H1 (cell line): ENCODE data around the gene ORAI1. TPM values are rescaled to one million over a fixed set of nuclear protein-coding genes. Genes with fewer than 3 reads are reported as not detected.

ENCODE experiments used
- CTCF ChIA-PET: fragments of 300-600 bp; sonication (Branson Sonifier 250); formaldehyde crosslinking; loops from one replicate; lab custom pipeline; 2021; ENCODE audit not compliant: partially characterized antibody; lab: Charles Lee
- POLR2A ChIA-PET: fragments of 300-600 bp; sonication (Branson Sonifier 250); formaldehyde crosslinking; loops from one replicate; lab custom pipeline; 2021; ENCODE audit warnings: inconsistent platforms; ENCODE audit not compliant: partially characterized antibody; lab: Charles Lee
- DNase-seq, 2 experiments: peaks; one replicate each; pipeline versions ENCODE4 v3.0.0 to v3.0.0-alpha.2; 2010 to 2022; ENCODE audit warnings: low spot score in 2 of 2, low read depth in 1 of 2, mixed read lengths in 1 of 2
- FAIRE-seq: peaks from 2 replicates; lab custom pipeline; 2011; peaks lifted over from hg19 to GRCh38; lab: Jason Lieb, UNC
- H2AFZ ChIP-seq: 2 replicates; pipeline ENCODE4 v1.8.1; 2012; ENCODE audit warnings: low read length, inconsistent platforms
- H2AK5ac ChIP-seq: 2 replicates; pipeline ENCODE4 v1.6.1; 2013; ENCODE audit warnings: low read depth, low read length
- H2BK120ac ChIP-seq: replicated peaks from 2 replicates; pipeline ENCODE3; 2013; ENCODE audit warnings: low read depth, low read length, inconsistent platforms
- H2BK12ac ChIP-seq: 2 replicates; pipeline ENCODE4 v1.6.1; 2013; ENCODE audit warnings: low read depth, low read length
- H2BK15ac ChIP-seq: 2 replicates; pipeline ENCODE4 v1.6.1; 2013; ENCODE audit warnings: low read length
- H2BK20ac ChIP-seq: 2 replicates; pipeline ENCODE4 v1.6.1; 2013; ENCODE audit warnings: low read length
- H2BK5ac ChIP-seq: 2 replicates; pipeline ENCODE4 v1.6.1; 2013; ENCODE audit warnings: low read depth, low read length
- H3K14ac ChIP-seq: 2 replicates; pipeline ENCODE4 v1.6.1; 2013; ENCODE audit warnings: inconsistent platforms; ENCODE audit not compliant: insufficient read length
- H3K18ac ChIP-seq: 2 replicates; pipeline ENCODE4 v1.6.1; 2013; ENCODE audit warnings: low read length; ENCODE audit errors: extremely low read depth
- H3K23ac ChIP-seq: 2 replicates; pipeline ENCODE4 v1.6.1; 2013; ENCODE audit warnings: inconsistent platforms; ENCODE audit not compliant: insufficient read length
- H3K23me2 ChIP-seq: 2 replicates; pipeline ENCODE4 v1.6.1; 2013; ENCODE audit warnings: low read depth, low read length
- H3K27ac ChIP-seq: 2 replicates; pipeline ENCODE4 v1.6.1; 2011; ENCODE audit warnings: low read depth, low read length, inconsistent platforms
- H3K27me3 ChIP-seq, 4 experiments: replicated peaks in 1 of 4; 1 replicate in 1 of 4; 2 replicates in 3 of 4; pipeline versions ENCODE4 v1.6.1 to v1.8.1; 2011 to 2013; ENCODE audit warnings: low read length in 3 of 4, mild to moderate bottlenecking in 3 of 4, inconsistent platforms in 2 of 4, mixed read lengths in 2 of 4, moderate library complexity in 1 of 4; ENCODE audit not compliant: control insufficient read depth in 3 of 4, insufficient read depth in 3 of 4; ENCODE audit errors: extremely low read depth in 1 of 4
- H3K36me3 ChIP-seq, 4 experiments: 2 replicates each; pipeline versions ENCODE4 v1.6.1 to v1.8.1; 2011 to 2013; ENCODE audit warnings: mild to moderate bottlenecking in 4 of 4, low read length in 3 of 4, moderate library complexity in 2 of 4, control low read depth in 1 of 4, inconsistent platforms in 1 of 4; ENCODE audit not compliant: insufficient read depth in 4 of 4, control insufficient read depth in 2 of 4
- H3K4ac ChIP-seq: replicated peaks from 2 replicates; pipeline ENCODE3; 2013; ENCODE audit warnings: low read length, low read depth, mixed read lengths, inconsistent platforms; ENCODE audit not compliant: insufficient read length
- H3K4me1 ChIP-seq, 4 experiments: replicated peaks in 1 of 4; 1 replicate in 1 of 4; 2 replicates in 3 of 4; pipeline versions ENCODE4 v1.6.1 to v1.8.1; 2011 to 2013; ENCODE audit warnings: low read length in 3 of 4, inconsistent platforms in 2 of 4, mixed read lengths in 1 of 4; ENCODE audit not compliant: insufficient read depth in 4 of 4, control insufficient read depth in 3 of 4
- H3K4me2 ChIP-seq, 2 experiments: 2 replicates each; pipeline versions ENCODE4 v1.6.1 to v1.8.1; 2011 to 2013; ENCODE audit warnings: low read depth in 2 of 2, low read length in 2 of 2, control low read depth in 1 of 2, inconsistent platforms in 1 of 2, mild to moderate bottlenecking in 1 of 2; ENCODE audit not compliant: insufficient read depth in 1 of 2
- H3K4me3 ChIP-seq, 4 experiments: fragments of 200-600, 300-600 bp in 1 of 4; sonication (generic), shearing (Covaris generic), sonication (Bioruptor Twin) in 1 of 4; 2 replicates each; pipeline versions ENCODE4 v1.5.1 to v1.8.1; 2011 to 2016; ENCODE audit warnings: low read length in 4 of 4, low read depth in 3 of 4, control low read depth in 2 of 4, inconsistent platforms in 2 of 4, mild to moderate bottlenecking in 2 of 4, mixed read lengths in 1 of 4, moderate library complexity in 1 of 4; ENCODE audit not compliant: insufficient read depth in 2 of 4; ENCODE audit errors: extremely low read depth in 1 of 4
- H3K56ac ChIP-seq: replicated peaks from 2 replicates; pipeline ENCODE3; 2013; ENCODE audit warnings: low read depth, mild to moderate bottlenecking, mixed read lengths, low read length, inconsistent platforms; ENCODE audit not compliant: insufficient read length
- H3K79me1 ChIP-seq: 2 replicates; pipeline ENCODE4 v1.6.1; 2013; ENCODE audit warnings: low read depth, low read length, control low read depth
- H3K79me2 ChIP-seq, 2 experiments: 2 replicates each; pipeline versions ENCODE4 v1.6.1 to v1.8.1; 2012 to 2013; ENCODE audit warnings: low read length in 2 of 2, mild to moderate bottlenecking in 2 of 2, inconsistent platforms in 1 of 2; ENCODE audit not compliant: insufficient read depth in 2 of 2, control insufficient read depth in 1 of 2
- H3K9ac ChIP-seq, 4 experiments: replicated peaks in 1 of 4; 1 replicate in 1 of 4; 2 replicates in 3 of 4; pipeline versions ENCODE4 v1.6.1 to v1.8.1; 2011 to 2013; ENCODE audit warnings: low read depth in 3 of 4, low read length in 3 of 4, control low read depth in 2 of 4, mild to moderate bottlenecking in 2 of 4, moderate library complexity in 2 of 4, inconsistent platforms in 1 of 4; ENCODE audit errors: extremely low read depth in 1 of 4
- H3K9me3 ChIP-seq, 2 experiments: 2 replicates each; pipeline versions ENCODE4 v1.6.1 to v1.8.1; 2012 to 2013; ENCODE audit warnings: mild to moderate bottlenecking in 2 of 2, moderate library complexity in 2 of 2, control low read depth in 1 of 2, inconsistent platforms in 1 of 2, low read depth in 1 of 2, low read length in 1 of 2, mixed read lengths in 1 of 2; ENCODE audit not compliant: insufficient read depth in 2 of 2
- H4K20me1 ChIP-seq, 2 experiments: replicated peaks in 1 of 2; 2 replicates each; pipeline versions ENCODE3 to v1.8.1; 2011 to 2013; ENCODE audit warnings: inconsistent platforms in 2 of 2, low read length in 2 of 2, mild to moderate bottlenecking in 1 of 2; ENCODE audit not compliant: insufficient read depth in 2 of 2, control insufficient read depth in 1 of 2
- H4K5ac ChIP-seq: 2 replicates; pipeline ENCODE4 v1.6.1; 2013; ENCODE audit warnings: low read length, low read depth, mixed read lengths, inconsistent platforms; ENCODE audit not compliant: insufficient read length
- H4K8ac ChIP-seq: 2 replicates; pipeline ENCODE4 v1.8.0; 2013; ENCODE audit warnings: mild to moderate bottlenecking, moderate library complexity, low read length, inconsistent platforms; ENCODE audit not compliant: insufficient read depth; ENCODE audit errors: extremely low read depth
- H4K91ac ChIP-seq: replicated peaks from 2 replicates; pipeline ENCODE3; 2013; ENCODE audit warnings: low read length, mixed read lengths, inconsistent platforms; ENCODE audit not compliant: insufficient read length
- BCL11A ChIP-seq, 2 experiments: IDR thresholded peaks; one replicate each; pipeline ENCODE4 v1.6.1; 2011; ENCODE audit warnings: low read depth in 2 of 2, low read length in 2 of 2, mild to moderate bottlenecking in 2 of 2
- CEBPB ChIP-seq: IDR thresholded peaks from 2 replicates; pipeline ENCODE4 v1.6.1; 2012; ENCODE audit warnings: low read depth, low read length
- CREB1 ChIP-seq: IDR thresholded peaks from 2 replicates; pipeline ENCODE4 v1.6.1; 2012; ENCODE audit warnings: inconsistent platforms
- GABPA ChIP-seq: IDR thresholded peaks from 2 replicates; pipeline ENCODE4 v1.6.1; 2011; ENCODE audit warnings: mild to moderate bottlenecking, low read length, moderate library complexity, borderline replicate concordance; ENCODE audit not compliant: insufficient read depth
- GTF2F1 ChIP-seq: IDR thresholded peaks from 2 replicates; pipeline ENCODE4 v1.6.1; 2012; ENCODE audit warnings: low read depth, low read length, improper control_type of control experiment, borderline replicate concordance
- HDAC6 ChIP-seq: IDR thresholded peaks from one replicate; pipeline ENCODE4 v1.7.1; 2012; ENCODE audit warnings: low read depth, mild to moderate bottlenecking, inconsistent platforms, low read length, moderate library complexity
- JUN ChIP-seq: IDR thresholded peaks from 2 replicates; pipeline ENCODE4 v1.6.1; 2011; ENCODE audit warnings: low read depth, mild to moderate bottlenecking, improper control_type of control experiment, low read length
- MAX ChIP-seq: IDR thresholded peaks from 2 replicates; pipeline ENCODE4 v1.6.1; 2012; ENCODE audit warnings: inconsistent platforms
- POLR2AphosphoS5 ChIP-seq: IDR thresholded peaks from 2 replicates; pipeline ENCODE4 v1.6.1; 2011; ENCODE audit warnings: low read depth, low read length
- RFX5 ChIP-seq: IDR thresholded peaks from 2 replicates; pipeline ENCODE4 v1.6.1; 2011; ENCODE audit warnings: low read depth, low read length, improper control_type of control experiment, borderline replicate concordance
- ZNF274 ChIP-seq: IDR thresholded peaks from 2 replicates; pipeline ENCODE4 v1.7.0; 2012; ENCODE audit warnings: low read length, borderline replicate concordance; ENCODE audit errors: extremely low read depth
- WGBS, 2 experiments: shearing (Covaris generic) in 1 of 2; methylation state at CpG; one replicate each; pipeline versions ENCODE4 v1.1.6 to v1.1.7; 2013 to 2015; ENCODE audit warnings: low lambda C conversion rate in 2 of 2, mixed read lengths in 2 of 2, inconsistent platforms in 1 of 2, low coverage in 1 of 2, missing lambda C conversion rate in 1 of 2; ENCODE audit not compliant: insufficient replicate concordance in 2 of 2, insufficient coverage in 1 of 2, insufficient read length in 1 of 2; ENCODE audit errors: extremely low coverage in 1 of 2, missing lambda C conversion rate in 1 of 2; 5-methylcytosine and 5-hydroxymethylcytosine counted together
- polyA plus RNA-seq, 7 experiments: library from polyadenylated mRNA; depleted of rRNA in 3 of 7; stranded (reverse) in 5 of 7; unstranded in 2 of 7; fragments of >200 nt in 5 of 7; fragments of 200-250 nt in 2 of 7; gene quantifications; 1 replicate in 5 of 7; 2 replicates in 1 of 7; 4 replicates in 1 of 7; pipeline versions ENCODE4 v1.2.1 to v1.2.3, GENCODE V29; 2011 to 2013; ENCODE audit warnings: missing spikeins in 2 of 7, mixed read lengths in 2 of 7
- total RNA-seq: library from RNA; stranded (reverse); fragmentation: NEBNext Ultra II Directional; extraction: Animal tissue kit (Norgen Biotek cat#: 25700); gene quantifications from 2 replicates; pipeline ENCODE4 v1.2.1, GENCODE V29; 2021

The ORAI1 gene
- total and polyA plus RNA-seq, 2 of the 8 experiments (the other 6 are each of a cell fraction or from before 2014, with no cell fraction given): 29.9 to 71.5 TPM

GRCh38 chr12:121634836-121635235 lies 8.5 kb downstream of the ORAI1 start:
- no peak overlapping the region for H2AFZ ChIP-seq
- CTCF ChIA-PET: interaction anchor here (0.6 to 5.0 kb wide), 6 partner anchors 8 to 82 kb away, joined by 3 to 39 read pairs (median 6); partner anchors contain the start of genes MORN3 and ORAI1

More at GRCh38 chr12:121634836-121635235, 8.5 kb downstream of the ORAI1 start:
- peaks cover 6 to 75% of the 10 kb centered on the region in 2 experiments for H3K79me2 ChIP-seq
- WGBS, 2 experiments: 89% methylated on average over 13 of the region's 13 CpGs; no CpG with 5 or more reads in 1 of the 2 experiments
- H3K4ac ChIP-seq: no peak overlapping the region
- H3K18ac ChIP-seq: no peak overlapping the region
- H3K9me3 ChIP-seq: peaks cover 0 to 3% of the 10 kb centered on the region in 2 experiments; a peak in 1 of 4 replicates
- H3K4me3 ChIP-seq: no peak overlapping the region
- peak overlapping the region; percentile 36; the same call in 1 of the 2 replicates for H4K8ac ChIP-seq
- peaks cover 11 to 21% of the 10 kb centered on the region in 2 experiments for H4K20me1 ChIP-seq
- H3K9ac ChIP-seq: no peak overlapping the region
- H3K27ac ChIP-seq: no peak overlapping the region
- POLR2A ChIA-PET: interaction anchor here (1.0 to 9.8 kb wide), 8 partner anchors 6 to 82 kb away, joined by 3 to 70 read pairs (median 6); partner anchors contain the start of genes KDM2B, MORN3 and ORAI1
- H3K79me1 ChIP-seq: peaks cover 26% of the 10 kb centered on the region
- H2BK120ac ChIP-seq: no peak overlapping the region
- no peak overlapping the region for H3K23ac ChIP-seq
- FAIRE-seq: no peak
- no peak overlapping the region for H2BK20ac ChIP-seq
- no peak overlapping the region for H3K14ac ChIP-seq
- no peak overlapping the region for H3K4me2 ChIP-seq
- H3K27me3 ChIP-seq: no peaks in the 10 kb centered on the region
- no peak for DNase-seq
- no peak overlapping the region for H2AK5ac ChIP-seq
- H2BK5ac ChIP-seq: peak overlapping the region; percentile 52; the same call in 1 of the 2 replicates
- TF ChIP-seq CREB1: no peak
- TF ChIP-seq HDAC6: no peak
- no peak for TF ChIP-seq MAX
- TF ChIP-seq CEBPB: no peak
- no peak for TF ChIP-seq ZNF274
- TF ChIP-seq RFX5: no peak
- no peak for TF ChIP-seq POLR2AphosphoS5
- no peak for TF ChIP-seq GABPA
- TF ChIP-seq BCL11A (IDR thresholded peaks at IDR 0.05; ENCODE audit: low read depth in 2 of 2, low read length in 2 of 2): no peak
- TF ChIP-seq JUN: no peak
- no peak for TF ChIP-seq GTF2F1
- no peak overlapping the region for H3K56ac ChIP-seq
- no peaks in the 10 kb centered on the region for H3K36me3 ChIP-seq
- peaks cover 2 to 16% (median 9%) of the 10 kb centered on the region in 4 experiments; a peak in 6 of 7 replicates for H3K4me1 ChIP-seq
- H4K91ac ChIP-seq: no peak overlapping the region
- H2BK15ac ChIP-seq: 0 out of 2 replicates have a peak overlapping the region, but pooled peaks have one; percentile 72
- H2BK12ac ChIP-seq: no peak overlapping the region
- no peak overlapping the region for H4K5ac ChIP-seq
- no peaks in the 10 kb centered on the region for H3K23me2 ChIP-seq
